Measurements from ENCODE around the gene TMEM273. TPM values are rescaled to one million over a fixed set of nuclear protein-coding genes. Genes with fewer than 3 reads are reported as not detected.

Gene TMEM273
- polyA plus RNA-seq, 1 donor = 5.6 TPM

DNA sequence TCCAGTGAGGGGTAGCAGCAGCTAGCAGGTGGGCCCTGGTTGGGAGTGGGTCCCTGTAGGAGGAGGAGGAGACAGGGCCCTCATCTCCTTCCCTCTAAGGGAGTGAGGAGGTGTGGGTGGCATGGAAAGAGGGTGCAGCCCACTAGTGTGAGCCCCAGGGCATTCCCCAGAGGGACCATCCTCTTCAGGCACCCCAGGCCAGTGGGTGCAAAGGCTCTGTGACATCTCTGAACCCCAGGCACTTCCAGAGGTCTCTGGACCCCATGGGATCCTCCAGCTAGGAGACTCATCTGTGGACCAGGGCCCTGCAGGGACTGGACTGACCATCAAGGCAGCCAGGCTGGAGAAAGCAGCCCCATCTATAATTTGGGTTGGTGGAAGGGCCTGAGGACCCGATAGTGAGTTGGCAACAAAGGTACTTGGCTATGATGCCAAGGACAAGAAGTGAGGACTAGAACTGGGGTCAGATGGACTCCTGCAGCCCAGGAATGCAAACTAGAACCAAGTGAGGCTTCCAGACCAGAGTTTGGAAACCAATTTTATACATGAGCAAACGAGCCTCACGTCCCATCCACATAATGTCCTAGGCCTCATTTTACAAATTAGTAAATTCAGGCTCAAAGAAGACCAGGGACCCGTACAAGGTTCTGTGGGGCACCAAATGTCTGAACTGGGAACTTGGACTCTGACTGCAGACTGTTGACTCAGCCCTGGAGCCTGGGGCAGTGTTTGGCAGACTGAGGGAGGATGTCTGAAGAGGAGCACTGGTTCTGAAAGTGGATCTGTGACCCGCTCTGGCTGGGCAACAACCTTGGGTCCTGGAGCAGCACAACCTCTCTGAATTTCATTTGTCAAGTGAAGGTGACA is 71.4 kb downstream of the TMEM273 start:
- no peak for DNase-seq (ENCODE audit: low read depth)

- DNase-seq (ENCODE audit: low read depth) = no peak
Observed at GRCh38 chr10:49115796-49116508, 72.2 kb downstream of the TMEM273 start.

DNA sequence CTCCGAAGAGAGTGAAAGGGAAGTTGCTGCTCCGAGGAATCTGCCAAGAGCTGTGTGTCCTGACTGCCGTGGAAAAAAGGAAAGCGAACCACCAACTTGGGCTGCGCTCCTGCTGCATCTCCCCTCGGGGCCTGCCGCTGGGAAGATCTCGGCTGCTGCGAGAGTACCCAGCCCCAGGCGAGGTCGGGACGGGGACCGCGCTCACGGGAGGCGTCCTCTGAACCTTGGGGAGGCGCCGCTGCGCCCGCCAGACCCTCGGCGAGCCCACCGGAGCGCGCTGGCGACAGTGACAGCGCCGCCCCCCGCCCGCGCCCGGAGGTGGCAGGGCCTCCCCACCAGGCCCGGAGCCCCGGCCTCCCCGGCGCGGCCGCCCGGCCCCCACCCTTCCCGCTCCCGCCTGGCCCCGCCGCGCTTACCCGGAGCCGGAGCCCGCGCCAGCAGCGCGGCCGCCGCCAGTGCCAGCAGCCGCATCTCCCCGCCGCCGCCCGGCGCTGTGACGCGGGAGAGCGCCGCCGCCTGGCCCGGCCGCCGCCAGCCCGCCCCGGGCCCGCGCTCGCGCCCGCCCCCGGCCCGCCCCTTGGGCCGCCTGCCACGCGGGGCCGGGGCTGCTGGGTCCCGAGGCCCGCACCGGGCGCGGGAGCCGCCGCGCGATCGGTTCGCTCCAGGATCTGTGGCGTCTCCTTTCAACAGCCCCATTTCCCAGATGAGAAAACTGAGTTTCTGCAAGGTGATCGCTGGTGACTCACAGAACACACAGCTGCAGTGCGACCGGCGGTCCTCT is 73.0 kb downstream of the TMEM273 start, which contains the start of gene VSTM4:
VSTM4 (minus strand) TSS at position 508 of the 781 bp plus-strand sequence; CDS start at position 471, 37 bp downstream.
- DNase-seq (ENCODE audit: low read depth) = no peak

DNA sequence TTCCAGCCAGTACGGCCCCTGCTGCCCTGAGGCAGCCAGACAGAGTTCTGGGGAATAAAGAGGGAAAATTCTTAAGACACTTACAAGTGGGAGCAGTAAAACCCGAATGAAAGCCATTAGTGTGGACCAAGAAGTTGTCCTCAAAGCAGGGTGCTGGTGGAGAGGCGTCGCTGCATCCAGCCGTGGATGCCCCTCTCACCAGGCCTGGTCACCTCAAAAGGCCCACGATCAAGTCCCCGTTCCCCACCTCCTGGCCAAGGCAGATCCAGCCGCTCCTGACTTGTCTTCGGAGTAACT is 73.5 kb downstream of the TMEM273 start:
- no peak for DNase-seq (ENCODE audit: low read depth)

- no peak for DNase-seq (ENCODE audit: low read depth)
Observed at GRCh38 chr10:49113741-49114141, 74.5 kb downstream of the TMEM273 start.

DNA sequence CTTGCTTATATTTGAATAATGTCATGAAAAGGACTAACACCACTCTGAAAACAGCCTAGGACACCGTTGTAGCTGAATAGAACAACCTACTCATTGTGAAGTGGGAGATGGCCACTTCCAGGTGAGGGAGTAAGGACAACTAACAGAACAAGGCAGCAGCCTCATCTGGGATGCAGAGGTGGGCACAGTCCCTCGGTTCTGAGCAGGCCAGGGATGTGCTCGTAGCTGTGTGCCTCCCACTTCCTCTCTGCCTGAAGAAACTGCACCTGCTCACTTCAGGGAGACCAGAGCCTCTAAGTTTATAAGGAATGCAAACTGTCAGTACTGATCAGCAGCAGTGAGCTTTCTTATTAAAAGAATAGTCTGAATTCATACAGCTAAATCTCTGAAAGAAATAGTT is 75.3 kb downstream of the TMEM273 start:
- DNase-seq (ENCODE audit: low read depth) = no peak

DNA sequence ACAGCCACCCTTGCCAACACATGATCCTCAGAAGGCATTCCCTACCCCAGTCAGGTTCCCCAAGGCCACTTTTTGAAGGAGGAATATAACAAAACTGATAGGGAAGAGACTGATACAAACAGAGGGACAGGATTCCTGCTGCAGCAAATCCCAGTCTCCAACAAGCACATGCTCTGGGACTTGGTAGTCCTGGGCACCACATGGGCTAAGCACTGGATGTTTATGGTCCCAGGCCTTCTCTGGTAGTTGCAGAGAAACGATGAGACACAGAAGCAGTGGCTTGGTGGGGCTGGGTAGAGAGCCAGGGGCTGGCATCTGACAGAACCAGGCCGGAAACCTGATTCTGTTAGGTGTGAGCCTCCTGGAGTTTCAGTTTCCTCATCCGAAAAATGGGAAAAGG is 76.1 kb downstream of the TMEM273 start:
- no peak for DNase-seq (ENCODE audit: low read depth)

- no peak for DNase-seq (ENCODE audit: low read depth)
Observed at GRCh38 chr10:49111320-49111698, 76.9 kb downstream of the TMEM273 start.

GRCh38 chr10:49110684-49111319 is 77.4 kb downstream of the TMEM273 start:
- DNase-seq (ENCODE audit: low read depth) = no peak

- no peak for DNase-seq (ENCODE audit: low read depth)
Observed at GRCh38 chr10:49109669-49110340, 78.4 kb downstream of the TMEM273 start.

- DNase-seq (ENCODE audit: low read depth) = no peak
Observed at GRCh38 chr10:49108656-49109055, 79.5 kb downstream of the TMEM273 start.

DNA sequence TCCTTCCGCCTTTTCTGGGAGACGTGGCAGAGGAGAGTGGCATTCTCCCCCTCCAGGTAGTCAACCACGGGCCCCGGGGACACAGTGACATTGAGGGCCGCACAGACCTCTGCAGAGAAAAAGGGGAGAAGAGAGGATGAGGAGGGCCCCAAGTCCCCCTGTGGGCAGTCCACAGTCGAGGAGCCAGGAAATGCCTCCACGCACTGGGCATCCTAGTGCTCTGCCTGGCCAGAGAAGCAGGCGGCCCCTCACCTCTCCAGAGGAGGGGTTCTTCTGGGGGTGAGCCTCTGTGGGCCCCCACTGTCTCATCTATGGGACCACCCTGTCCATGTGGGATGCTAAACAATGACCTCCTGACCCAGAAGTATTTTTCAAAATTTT is 80.3 kb downstream of the TMEM273 start:
- DNase-seq (ENCODE audit: low read depth) = no peak

DNA sequence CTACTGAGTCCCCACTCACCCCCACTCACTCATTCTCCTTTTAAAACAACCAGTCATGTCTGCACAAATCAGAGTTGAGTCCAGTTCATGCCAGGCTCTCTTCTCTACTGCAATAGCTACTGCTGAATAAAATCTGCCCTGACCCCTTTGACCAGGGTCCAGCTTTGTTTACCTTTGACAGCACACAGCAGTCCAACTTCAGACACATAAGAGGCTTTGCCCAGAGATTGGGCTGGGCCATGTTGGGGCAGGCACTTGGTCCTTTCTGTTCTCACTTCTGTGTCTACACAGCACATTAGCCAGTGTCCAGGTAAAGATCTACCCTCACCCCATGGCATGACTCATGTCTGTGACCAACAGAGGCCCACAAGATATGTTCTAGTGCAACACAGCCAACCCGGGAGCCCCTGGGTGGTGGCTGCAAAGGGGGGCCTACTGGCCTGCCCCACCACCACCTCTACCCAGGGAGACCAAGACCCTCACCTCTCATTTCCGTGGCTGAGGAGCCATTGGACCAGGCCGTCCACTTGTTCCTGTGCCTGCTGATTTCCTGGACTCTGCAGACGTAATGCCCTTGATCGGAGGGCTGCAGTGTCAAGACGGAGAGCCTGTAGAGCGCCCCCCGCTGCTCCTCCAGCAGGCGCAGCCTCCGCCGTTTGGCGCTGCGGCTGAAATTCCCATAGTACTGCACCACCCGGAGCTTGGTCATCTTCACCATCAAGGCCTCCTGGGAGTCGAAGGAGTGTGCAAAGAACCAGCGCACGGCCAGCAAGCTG is 80.9 kb downstream of the TMEM273 start:
- DNase-seq (ENCODE audit: low read depth) = no peak

DNA sequence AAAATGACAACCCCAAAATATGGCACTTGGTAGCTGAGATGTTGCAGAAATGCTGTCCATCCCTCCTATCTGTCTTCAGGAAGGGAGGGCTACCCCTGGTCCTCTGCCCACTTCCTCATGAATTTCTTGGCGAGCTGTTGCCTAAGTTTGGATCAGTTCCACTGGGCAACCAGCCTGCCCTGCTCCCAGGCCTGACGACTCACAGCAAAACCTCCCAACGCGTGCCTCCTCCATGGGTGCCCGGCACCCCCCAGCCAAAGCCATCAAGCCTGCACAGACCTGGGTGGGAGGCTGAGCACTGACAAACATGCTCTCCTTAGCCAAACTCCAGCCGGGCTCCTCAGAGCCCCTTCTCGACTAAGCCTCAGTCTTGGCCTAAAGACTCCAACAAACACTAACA is 81.7 kb downstream of the TMEM273 start:
- no peak for DNase-seq (ENCODE audit: low read depth)

DNA sequence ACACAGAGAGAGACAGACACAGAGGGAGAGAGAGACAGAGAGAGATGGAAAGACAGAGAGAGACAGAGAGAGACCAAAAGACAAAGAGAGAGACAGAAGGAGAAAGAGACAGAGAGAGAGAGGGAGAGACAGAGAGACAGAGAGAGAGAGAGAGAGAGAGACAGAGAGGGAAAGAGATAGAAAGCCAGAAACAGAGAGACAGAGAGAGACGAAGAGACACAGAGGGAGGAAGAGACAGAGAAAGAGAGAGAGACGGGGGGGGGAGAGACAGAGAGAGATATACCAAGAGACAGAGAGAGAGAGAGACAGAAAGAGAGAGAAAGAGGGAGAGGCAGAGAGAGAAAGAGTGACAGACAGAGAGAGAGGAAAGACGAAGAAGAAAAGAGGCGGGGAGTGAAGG is 83.1 kb downstream of the TMEM273 start:
- DNase-seq (ENCODE audit: low read depth) = no peak

Other genes starting within 250 kb of the TMEM273 start
- 0.09 TPM for gene LRRC18, start 248.6 kb downstream of the TMEM273 start, polyA plus RNA-seq (ENCODE audit: insufficient read length)
- 40.9 TPM for gene VSTM4, start 72.9 kb downstream of the TMEM273 start, polyA plus RNA-seq (ENCODE audit: insufficient read length)
- not detected for gene FAM170B, start 54.4 kb downstream of the TMEM273 start, polyA plus RNA-seq (ENCODE audit: insufficient read length)
- gene C10orf71, start 110.8 kb upstream of the TMEM273 start, polyA plus RNA-seq (ENCODE audit: insufficient read length) = 36.6 TPM
- gene DRGX, start 207.7 kb upstream of the TMEM273 start, polyA plus RNA-seq (ENCODE audit: insufficient read length) = not detected

Measured in forelimb muscle (tissue), 1 donor.